H9 (cell line): Measurements from ENCODE around the gene PIN4. TPM values are rescaled to one million over a fixed set of nuclear protein-coding genes. Genes with fewer than 3 reads are reported as not detected.

Experiments
- DNase-seq: peaks from one replicate; pipeline ENCODE4 v3.0.0-alpha.2; 2017
- H2AFZ ChIP-seq: one replicate; pipeline ENCODE4 v1.6.1; 2013; ENCODE audit warnings: mild to moderate bottlenecking, low read length, control low read depth, moderate library complexity
- H2AK5ac ChIP-seq: 2 replicates; pipeline ENCODE4 v1.6.1; 2013; ENCODE audit warnings: low read length, control low read depth, mixed read lengths; ENCODE audit not compliant: insufficient read length
- H2BK120ac ChIP-seq: one replicate; pipeline ENCODE4 v1.6.1; 2013; ENCODE audit warnings: low read depth, mild to moderate bottlenecking, low read length, control low read depth, inconsistent platforms; ENCODE audit not compliant: poor library complexity, severe bottlenecking
- H2BK12ac ChIP-seq: 2 replicates; pipeline ENCODE4 v1.6.1; 2013; ENCODE audit warnings: low read length, control low read depth, mixed read lengths, low read depth; ENCODE audit not compliant: insufficient read length
- H2BK15ac ChIP-seq: 2 replicates; pipeline ENCODE4 v1.6.1; 2013; ENCODE audit warnings: low read depth, low read length, control low read depth
- H2BK20ac ChIP-seq: one replicate; pipeline ENCODE4 v1.6.1; 2013; ENCODE audit warnings: low read depth, mild to moderate bottlenecking, low read length, control low read depth, inconsistent platforms; ENCODE audit not compliant: poor library complexity, severe bottlenecking
- H2BK5ac ChIP-seq: 2 replicates; pipeline ENCODE4 v1.6.1; 2013; ENCODE audit warnings: low read length, control low read depth, mixed read lengths; ENCODE audit not compliant: insufficient read length
- H3K14ac ChIP-seq: 2 replicates; pipeline ENCODE4 v1.6.1; 2013; ENCODE audit warnings: low read length, control low read depth; ENCODE audit not compliant: insufficient read depth
- H3K18ac ChIP-seq: 2 replicates; pipeline ENCODE4 v1.6.1; 2013; ENCODE audit warnings: low read depth, mild to moderate bottlenecking, mixed read lengths, low read length, control low read depth; ENCODE audit not compliant: insufficient read length
- H3K23ac ChIP-seq: 2 replicates; pipeline ENCODE4 v1.6.1; 2013; ENCODE audit warnings: low read length, control low read depth, mixed read lengths, low read depth; ENCODE audit not compliant: insufficient read length
- H3K23me2 ChIP-seq: 2 replicates; pipeline ENCODE4 v1.6.1; 2013; ENCODE audit warnings: low read depth, mild to moderate bottlenecking, mixed read lengths, low read length, control low read depth; ENCODE audit not compliant: insufficient read length, poor library complexity, severe bottlenecking
- H3K27ac ChIP-seq: 2 replicates; pipeline ENCODE4 v1.5.1; 2013; ENCODE audit warnings: low read length, control low read depth, mixed read lengths, low read depth; ENCODE audit not compliant: insufficient read length
- H3K27me3 ChIP-seq: 2 replicates; pipeline ENCODE4 v1.6.1; 2013; ENCODE audit warnings: low read length, control low read depth, inconsistent platforms; ENCODE audit not compliant: insufficient read depth
- H3K4ac ChIP-seq: 2 replicates; pipeline ENCODE4 v1.6.1; 2013; ENCODE audit warnings: low read depth, mild to moderate bottlenecking, control low read depth, inconsistent platforms, low read length, moderate library complexity
- H3K4me1 ChIP-seq: 2 replicates; pipeline ENCODE4 v1.6.1; 2013; ENCODE audit warnings: low read length, control low read depth, inconsistent platforms; ENCODE audit not compliant: insufficient read depth
- H3K4me2 ChIP-seq: 2 replicates; pipeline ENCODE4 v1.6.1; 2013; ENCODE audit warnings: low read length, control low read depth, mixed read lengths; ENCODE audit not compliant: insufficient read length, insufficient read depth
- H3K56ac ChIP-seq: 2 replicates; pipeline ENCODE4 v1.6.1; 2013; ENCODE audit warnings: low read depth, mild to moderate bottlenecking, mixed read lengths, low read length, control low read depth; ENCODE audit not compliant: insufficient read length
- H3K79me1 ChIP-seq: 2 replicates; pipeline ENCODE4 v1.6.1; 2013; ENCODE audit warnings: low read depth, mild to moderate bottlenecking, moderate library complexity, low read length, control low read depth, inconsistent platforms; ENCODE audit not compliant: insufficient read depth, poor library complexity, severe bottlenecking
- H3K79me2 ChIP-seq: 2 replicates; pipeline ENCODE4 v1.6.1; 2013; ENCODE audit warnings: low read length, control low read depth, inconsistent platforms; ENCODE audit not compliant: insufficient read depth
- H3K9ac ChIP-seq: 2 replicates; pipeline ENCODE4 v1.6.1; 2013; ENCODE audit warnings: low read length, control low read depth, mixed read lengths; ENCODE audit not compliant: insufficient read length; ENCODE audit errors: extremely low read depth
- H3K9me3 ChIP-seq: one replicate; pipeline ENCODE4 v1.6.1; 2013; ENCODE audit warnings: low read depth, low read length, inconsistent platforms; ENCODE audit not compliant: control insufficient read depth
- H3T11ph ChIP-seq: one replicate; pipeline ENCODE4 v1.6.1; 2013; ENCODE audit warnings: mild to moderate bottlenecking, low read length, control low read depth, inconsistent platforms
- H4K20me1 ChIP-seq: one replicate; pipeline ENCODE4 v1.6.1; 2013; ENCODE audit not compliant: control insufficient read depth, insufficient read length, insufficient read depth
- H4K5ac ChIP-seq: 2 replicates; pipeline ENCODE4 v1.6.1; 2013; ENCODE audit warnings: low read depth, mild to moderate bottlenecking, mixed read lengths, low read length, control low read depth; ENCODE audit not compliant: insufficient read length
- H4K8ac ChIP-seq: replicated peaks from 2 replicates; pipeline ENCODE4 v1.6.1; 2013; ENCODE audit warnings: low read length, control low read depth, mixed read lengths, low read depth; ENCODE audit not compliant: insufficient read length
- H4K91ac ChIP-seq: 2 replicates; pipeline ENCODE4 v1.6.1; 2013; ENCODE audit warnings: low read depth, mild to moderate bottlenecking, moderate library complexity, mixed read lengths, low read length, control low read depth; ENCODE audit not compliant: insufficient read length
- H3K27ac Mint-ChIP-seq, 3 experiments: 2 replicates in 2 of 3; 3 replicates in 1 of 3; pipeline ENCODE4 v1.8.0; 2020 to 2021; ENCODE audit warnings: mixed read lengths in 3 of 3, mild to moderate bottlenecking in 1 of 3, moderate library complexity in 1 of 3
- H3K27me3 Mint-ChIP-seq: 2 replicates; pipeline ENCODE4 v1.8.0; 2021; ENCODE audit warnings: low read depth, mild to moderate bottlenecking, moderate library complexity, mixed read lengths
- H3K36me3 Mint-ChIP-seq, 3 experiments: 2 replicates in 2 of 3; 3 replicates in 1 of 3; pipeline ENCODE4 v1.8.0; 2020 to 2021; ENCODE audit warnings: low read depth in 3 of 3, mixed read lengths in 3 of 3; ENCODE audit not compliant: insufficient read depth in 1 of 3
- H3K4me1 Mint-ChIP-seq, 2 experiments: 2 replicates each; pipeline ENCODE4 v1.8.0; 2020; ENCODE audit warnings: mixed read lengths in 2 of 2
- H3K4me3 Mint-ChIP-seq, 2 experiments: 2 replicates in 1 of 2; 3 replicates in 1 of 2; pipeline ENCODE4 v1.8.0; 2020 to 2021; ENCODE audit warnings: mild to moderate bottlenecking in 2 of 2, mixed read lengths in 2 of 2, moderate library complexity in 1 of 2
- H3K9me3 Mint-ChIP-seq, 2 experiments: 2 replicates in 1 of 2; 3 replicates in 1 of 2; pipeline ENCODE4 v1.8.0; 2020; ENCODE audit warnings: mild to moderate bottlenecking in 2 of 2, mixed read lengths in 2 of 2, moderate library complexity in 1 of 2
- CTCF ChIP-seq: fragments of 200-600 bp; sonication (generic); conservative IDR thresholded peaks from 3 replicates; pipeline ENCODE4 v1.8.0; 2021; ENCODE audit warnings: antibody characterized with exemption, mild to moderate bottlenecking
- WGBS: extraction: QIAGEN DNeasy Blood & Tissue Kit; methylation state at CpG from one replicate; pipeline ENCODE4 v1.1.7; 2013; ENCODE audit warnings: missing lambda C conversion rate, low lambda C conversion rate, mixed read lengths; ENCODE audit not compliant: insufficient read length; ENCODE audit errors: extremely low coverage; 5-methylcytosine and 5-hydroxymethylcytosine counted together
- total RNA-seq: library from RNA; stranded (reverse); gene quantifications from 2 replicates; pipeline ENCODE4 v1.2.1, GENCODE V29; 2021

Gene PIN4
- total RNA-seq, 1 experiment from 2014 or later: 16.3 TPM

- H3K4ac ChIP-seq: no peak overlapping the region
- H3K9me3 Mint-ChIP-seq: peaks cover 67 to 73% of the 10 kb centered on the region in 2 experiments
- no peaks in the 10 kb centered on the region for H4K20me1 ChIP-seq
- H3K14ac ChIP-seq: no peak overlapping the region
- H3K23ac ChIP-seq: no peak overlapping the region
- no peak overlapping the region for H3K4me2 ChIP-seq
- no peaks in the 10 kb centered on the region for H3K4me1 ChIP-seq
- TF ChIP-seq CTCF: no peak
- no CpG with 5 or more reads among the region's 2 CpGs for WGBS
- no peaks in the 10 kb centered on the region for H3K79me2 ChIP-seq
- H2BK12ac ChIP-seq: no peak overlapping the region
- no peak overlapping the region for H2BK5ac ChIP-seq
- peaks cover 28% of the 10 kb centered on the region for H3K9me3 ChIP-seq
- H3K27me3 ChIP-seq: no peaks in the 10 kb centered on the region
- peaks cover 0 to 5% (median 0%) of the 10 kb centered on the region in 3 experiments; a peak in 2 of 7 replicates for H3K36me3 Mint-ChIP-seq
- H3K9ac ChIP-seq: no peak overlapping the region
- no peak overlapping the region for H3K4me3 Mint-ChIP-seq
- no peak overlapping the region for H2BK20ac ChIP-seq
- no peak overlapping the region for H2BK15ac ChIP-seq
- no peaks in the 10 kb centered on the region for H3K23me2 ChIP-seq
- no peak for DNase-seq
- no peak overlapping the region for H2AFZ ChIP-seq
- H4K5ac ChIP-seq: no peak overlapping the region
- H3K27me3 Mint-ChIP-seq: no peaks in the 10 kb centered on the region; the same call in 1 of the 2 replicates
- no peak overlapping the region for H3K27ac ChIP-seq
- H2BK120ac ChIP-seq: no peak overlapping the region
- no peaks in the 10 kb centered on the region for H3K4me1 Mint-ChIP-seq
- H3K79me1 ChIP-seq: no peaks in the 10 kb centered on the region
- no peak overlapping the region for H3T11ph ChIP-seq
- no peak overlapping the region for H3K56ac ChIP-seq
- no peak overlapping the region for H3K27ac Mint-ChIP-seq
- no peak overlapping the region for H2AK5ac ChIP-seq
- no peak overlapping the region for H3K18ac ChIP-seq
- H4K91ac ChIP-seq: no peak overlapping the region
- H4K8ac ChIP-seq: no peak overlapping the region
Observed at GRCh38 chrX:72247206-72247942, 65.8 kb downstream of the PIN4 start.

Other genes with a start within 250 kb of the PIN4 start
- gene RTL5, start 49.8 kb upstream of the PIN4 start, total RNA-seq: 1.1 and 1.2 TPM in 2 replicates
- 18.1 and 19.7 TPM in 2 replicates for gene ERCC6L, start 57.3 kb downstream of the PIN4 start, total RNA-seq
- 1,588 and 1,597 TPM in 2 replicates for gene RPS4X, start 95.5 kb downstream of the PIN4 start, total RNA-seq
- 1.1 and 1.8 TPM in 2 replicates for gene CITED1, start 124.2 kb downstream of the PIN4 start, total RNA-seq